Mesodermal cell (in vitro differentiated cells): Measurements from ENCODE around the gene LRRC1. TPM values are rescaled to one million over a fixed set of nuclear protein-coding genes. Genes with fewer than 3 reads are reported as not detected.
A peak's percentile ranks its signal among the peaks of the same experiment; 100 is the strongest.

Experiments used
- H3K27ac ChIP-seq: 2 replicates; pipeline ENCODE4 v1.7.0; 2013; ENCODE audit warnings: mild to moderate bottlenecking, low read depth, low read length, moderate library complexity; ENCODE audit not compliant: severe bottlenecking
- H3K36me3 ChIP-seq: 2 replicates; pipeline ENCODE4 v1.7.1; 2013; ENCODE audit warnings: mild to moderate bottlenecking, low read length, moderate library complexity; ENCODE audit not compliant: control insufficient read depth, insufficient read depth
- H3K4me1 ChIP-seq: one replicate; pipeline ENCODE4 v1.7.1; 2013; ENCODE audit warnings: mild to moderate bottlenecking, low read length; ENCODE audit not compliant: insufficient read depth, control insufficient read depth, poor library complexity, severe bottlenecking
- H3K4me3 ChIP-seq: 2 replicates; pipeline ENCODE4 v1.7.0; 2013; ENCODE audit warnings: low read length, control low read depth, mild to moderate bottlenecking; ENCODE audit not compliant: insufficient read depth, poor library complexity, severe bottlenecking; ENCODE audit errors: extremely low read depth
- H3K9me3 ChIP-seq: 2 replicates; pipeline ENCODE4 v1.7.1; 2013; ENCODE audit warnings: mild to moderate bottlenecking, low read length, moderate library complexity; ENCODE audit not compliant: control insufficient read depth
- WGBS, 2 experiments: methylation state at CpG; one replicate each; pipeline ENCODE4 v1.1.5; 2013; ENCODE audit warnings: missing lambda C conversion rate in 2 of 2; ENCODE audit not compliant: insufficient coverage in 2 of 2; 5-methylcytosine and 5-hydroxymethylcytosine counted together
- polyA plus RNA-seq, 2 experiments: library from polyadenylated mRNA; stranded (reverse); fragments of 50-300 nt; gene quantifications; one replicate each; pipeline ENCODE4 v1.2.3, GENCODE V29; 2013

Gene LRRC1
- polyA plus RNA-seq (2013, experiment 1 of 2): 5.1 TPM
- 6.5 TPM for polyA plus RNA-seq (2013, experiment 2 of 2)

- 0% methylated on average over 60 to 64 of the region's 75 CpGs for WGBS, 2 experiments
- H3K27ac ChIP-seq: peak within 1 kb of the TSS; percentile 36
- H3K9me3 ChIP-seq: no peaks in the 10 kb centered on the region
- no peaks in the 10 kb centered on the region for H3K36me3 ChIP-seq
- peaks cover 12% of the 10 kb centered on the region for H3K4me1 ChIP-seq
- H3K4me3 ChIP-seq: peak within 1 kb of the TSS; percentile 72
Observed at GRCh38 chr6:53794720-53795339, at the start of gene LRRC1. TSS of gene LRRC1 (plus strand) at chr6:53795005. CDS start at chr6:53795257, 252 bp downstream.

GRCh38 chr6:53746442-53747103, 48.2 kb upstream of the LRRC1 start:
- Histone ChIP-seq H3K36me3 (no peaks in the 10 kb centered on the region), H3K9me3 (no peaks in the 10 kb centered on the region), H3K4me1 (no peaks in the 10 kb centered on the region), H3K4me3 (no peak overlapping the region), H3K27ac (no peak overlapping the region)
- 74 to 78% methylated on average over 2 to 3 of the region's 3 CpGs for WGBS, 2 experiments

- Histone ChIP-seq H3K4me3 (no peak overlapping the region), H3K36me3 (no peaks in the 10 kb centered on the region), H3K27ac (no peak overlapping the region), H3K4me1 (no peaks in the 10 kb centered on the region), H3K9me3 (no peaks in the 10 kb centered on the region)
- WGBS, 2 experiments: 88% methylated on average over 1 of the region's 2 CpGs; no CpG with 5 or more reads in 1 of the 2 experiments
Observed at GRCh38 chr6:53750052-53750650, 44.7 kb upstream of the LRRC1 start.

- Histone ChIP-seq H3K4me1 (no peaks in the 10 kb centered on the region), H3K4me3 (no peak overlapping the region), H3K9me3 (no peaks in the 10 kb centered on the region), H3K36me3 (no peaks in the 10 kb centered on the region), H3K27ac (no peak overlapping the region)
- WGBS, 2 experiments: no CpG with 5 or more reads among the region's 1 CpG
Observed at GRCh38 chr6:53751417-53751816, 43.4 kb upstream of the LRRC1 start.

GRCh38 chr6:53752440-53752839, 42.4 kb upstream of the LRRC1 start:
- Histone ChIP-seq H3K27ac (no peak overlapping the region), H3K36me3 (no peaks in the 10 kb centered on the region), H3K4me1 (no peaks in the 10 kb centered on the region), H3K9me3 (no peaks in the 10 kb centered on the region), H3K4me3 (no peak overlapping the region)
- whole genome bisulfite sequencing, 2 experiments: 100% methylated on average over 1 of the region's 3 CpGs; no CpG with 5 or more reads in 1 of the 2 experiments

- WGBS, 2 experiments: 100% methylated on average over 1 of the region's 4 CpGs; no CpG with 5 or more reads in 1 of the 2 experiments
- no peaks in the 10 kb centered on the region for H3K36me3 ChIP-seq
- H3K9me3 ChIP-seq: no peaks in the 10 kb centered on the region
- no peaks in the 10 kb centered on the region for H3K4me1 ChIP-seq
- H3K27ac ChIP-seq: no peak overlapping the region
- no peak overlapping the region for H3K4me3 ChIP-seq
Observed at GRCh38 chr6:53752856-53753255, 41.9 kb upstream of the LRRC1 start.

GRCh38 chr6:53754330-53754729, 40.5 kb upstream of the LRRC1 start:
- no peak overlapping the region for H3K4me3 ChIP-seq
- WGBS, 2 experiments: 94 to 96% methylated on average over 2 to 3 of the region's 4 CpGs
- H3K4me1 ChIP-seq: no peaks in the 10 kb centered on the region
- H3K9me3 ChIP-seq: no peaks in the 10 kb centered on the region
- no peaks in the 10 kb centered on the region for H3K36me3 ChIP-seq
- H3K27ac ChIP-seq: no peak overlapping the region

GRCh38 chr6:53756396-53756795, 38.4 kb upstream of the LRRC1 start:
- H3K9me3 ChIP-seq: no peaks in the 10 kb centered on the region
- H3K27ac ChIP-seq: no peak overlapping the region
- H3K4me1 ChIP-seq: no peaks in the 10 kb centered on the region
- 100% methylated on average over 1 of the region's 3 CpGs; no CpG with 5 or more reads in 1 of the 2 experiments for WGBS, 2 experiments
- no peaks in the 10 kb centered on the region for H3K36me3 ChIP-seq
- H3K4me3 ChIP-seq: no peak overlapping the region

- Histone ChIP-seq H3K9me3 (no peaks in the 10 kb centered on the region), H3K27ac (no peak overlapping the region), H3K36me3 (no peaks in the 10 kb centered on the region), H3K4me1 (no peaks in the 10 kb centered on the region), H3K4me3 (no peak overlapping the region)
- 86% methylated on average over 1 of the region's 1 CpG; no CpG with 5 or more reads in 1 of the 2 experiments for WGBS, 2 experiments
Observed at GRCh38 chr6:53758496-53758895, 36.3 kb upstream of the LRRC1 start.

- H3K27ac ChIP-seq: no peak overlapping the region
- no peaks in the 10 kb centered on the region for H3K9me3 ChIP-seq
- H3K4me1 ChIP-seq: no peaks in the 10 kb centered on the region
- no peaks in the 10 kb centered on the region for H3K36me3 ChIP-seq
- H3K4me3 ChIP-seq: no peak overlapping the region
- 92 to 100% methylated on average over 1 of the region's 1 CpG for WGBS, 2 experiments
Observed at GRCh38 chr6:53761036-53761435, 33.8 kb upstream of the LRRC1 start.
